ENCODE data around the gene SPRED1. TPM values are rescaled to one million over a fixed set of nuclear protein-coding genes. Genes with fewer than 3 reads are reported as not detected.

The SPRED1 gene
- total RNA-seq, 1 donor = 32.6 TPM

- H3K27ac ChIP-seq (ENCODE audit: low read depth, low read length) = no peak overlapping the region
- no peak overlapping the region for H3K4me2 ChIP-seq (ENCODE audit: insufficient read depth, low read length)
- no peak for DNase-seq (ENCODE audit: insufficient read length, low spot score, missing footprints)
- no peak overlapping the region for H3K4me3 ChIP-seq (ENCODE audit: insufficient read depth, low read length)
- H3K79me2 ChIP-seq (ENCODE audit: insufficient read depth, low read length) = peaks cover 100% of the 10 kb centered on the region
- no peaks in the 10 kb centered on the region for H3K4me1 ChIP-seq (ENCODE audit: insufficient read depth, low read length)
- H3K27me3 ChIP-seq (ENCODE audit: insufficient read depth, low read length) = no peaks in the 10 kb centered on the region
- peaks cover 3% of the 10 kb centered on the region for H3K36me3 ChIP-seq (ENCODE audit: insufficient read depth, low read length)
- TF ChIP-seq, protein P1, sequence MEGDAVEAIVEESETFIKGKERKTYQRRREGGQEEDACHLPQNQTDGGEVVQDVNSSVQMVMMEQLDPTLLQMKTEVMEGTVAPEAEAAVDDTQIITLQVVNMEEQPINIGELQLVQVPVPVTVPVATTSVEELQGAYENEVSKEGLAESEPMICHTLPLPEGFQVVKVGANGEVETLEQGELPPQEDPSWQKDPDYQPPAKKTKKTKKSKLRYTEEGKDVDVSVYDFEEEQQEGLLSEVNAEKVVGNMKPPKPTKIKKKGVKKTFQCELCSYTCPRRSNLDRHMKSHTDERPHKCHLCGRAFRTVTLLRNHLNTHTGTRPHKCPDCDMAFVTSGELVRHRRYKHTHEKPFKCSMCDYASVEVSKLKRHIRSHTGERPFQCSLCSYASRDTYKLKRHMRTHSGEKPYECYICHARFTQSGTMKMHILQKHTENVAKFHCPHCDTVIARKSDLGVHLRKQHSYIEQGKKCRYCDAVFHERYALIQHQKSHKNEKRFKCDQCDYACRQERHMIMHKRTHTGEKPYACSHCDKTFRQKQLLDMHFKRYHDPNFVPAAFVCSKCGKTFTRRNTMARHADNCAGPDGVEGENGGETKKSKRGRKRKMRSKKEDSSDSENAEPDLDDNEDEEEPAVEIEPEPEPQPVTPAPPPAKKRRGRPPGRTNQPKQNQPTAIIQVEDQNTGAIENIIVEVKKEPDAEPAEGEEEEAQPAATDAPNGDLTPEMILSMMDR (IDR thresholded peaks at IDR 0.05; ENCODE audit: extremely low read depth, low read depth, low read length) = no peak
- H3K9me3 ChIP-seq (ENCODE audit: low read depth, low read length) = no peaks in the 10 kb centered on the region
- H2AFZ ChIP-seq (ENCODE audit: low read length) = no peak overlapping the region
- peaks cover 59% of the 10 kb centered on the region for H4K20me1 ChIP-seq (ENCODE audit: insufficient read depth, low read length)
Observed at GRCh38 chr15:38285456-38285855, 32.8 kb downstream of the SPRED1 start.

GRCh38 chr15:38294126-38294525 lies 41.5 kb downstream of the SPRED1 start:
- TF ChIP-seq, protein P1 (IDR thresholded peaks at IDR 0.05; ENCODE audit: extremely low read depth, low read depth, low read length) = no peak
- Histone ChIP-seq H3K4me2 (ENCODE audit: insufficient read depth, low read length) (no peak overlapping the region), H3K79me2 (ENCODE audit: insufficient read depth, low read length) (peaks cover 98% of the 10 kb centered on the region), H3K27ac (ENCODE audit: low read depth, low read length) (no peak overlapping the region), H3K4me3 (ENCODE audit: insufficient read depth, low read length) (no peak overlapping the region), H3K9me3 (ENCODE audit: low read depth, low read length) (no peaks in the 10 kb centered on the region), H3K4me1 (ENCODE audit: insufficient read depth, low read length) (peaks cover 20% of the 10 kb centered on the region), H3K27me3 (ENCODE audit: insufficient read depth, low read length) (no peaks in the 10 kb centered on the region), H4K20me1 (ENCODE audit: insufficient read depth, low read length) (peaks cover 56% of the 10 kb centered on the region), H3K36me3 (ENCODE audit: insufficient read depth, low read length) (peaks cover 3% of the 10 kb centered on the region), H2AFZ (ENCODE audit: low read length) (no peak overlapping the region)
- no peak for DNase-seq (ENCODE audit: insufficient read length, low spot score, missing footprints)

- Histone ChIP-seq H3K79me2 (ENCODE audit: insufficient read depth, low read length) (peaks cover 90% of the 10 kb centered on the region), H3K27ac (ENCODE audit: low read depth, low read length) (peak overlapping the region; percentile 81), H3K36me3 (ENCODE audit: insufficient read depth, low read length) (no peaks in the 10 kb centered on the region), H3K4me3 (ENCODE audit: insufficient read depth, low read length) (no peak overlapping the region), H3K27me3 (ENCODE audit: insufficient read depth, low read length) (no peaks in the 10 kb centered on the region), H3K4me1 (ENCODE audit: insufficient read depth, low read length) (peaks cover 44% of the 10 kb centered on the region), H3K4me2 (ENCODE audit: insufficient read depth, low read length) (no peak overlapping the region), H2AFZ (ENCODE audit: low read length) (no peak overlapping the region), H3K9me3 (ENCODE audit: low read depth, low read length) (no peaks in the 10 kb centered on the region), H4K20me1 (ENCODE audit: insufficient read depth, low read length) (peaks cover 48% of the 10 kb centered on the region)
- TF ChIP-seq, protein P1 (IDR thresholded peaks at IDR 0.05; ENCODE audit: extremely low read depth, low read depth, low read length) = no peak
- DNase-seq (ENCODE audit: insufficient read length, low spot score, missing footprints) = no peak
Observed at GRCh38 chr15:38297623-38298388, 45.2 kb downstream of the SPRED1 start.

DNA sequence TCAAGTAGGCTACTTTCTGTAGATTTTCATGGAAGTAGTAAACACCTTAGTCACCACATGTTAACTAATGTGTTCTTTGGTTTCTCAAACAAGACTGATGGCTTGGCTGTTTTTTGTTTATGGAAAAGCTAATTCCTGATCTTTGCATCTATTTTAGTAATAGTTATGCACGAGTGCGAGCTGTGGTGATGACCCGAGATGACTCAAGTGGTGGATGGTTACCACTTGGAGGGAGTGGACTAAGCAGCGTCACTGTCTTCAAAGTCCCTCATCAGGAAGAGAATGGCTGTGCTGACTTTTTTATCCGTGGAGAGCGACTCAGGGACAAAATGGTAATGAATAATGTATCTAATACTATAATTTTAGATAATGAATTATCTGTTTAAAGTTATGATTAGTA lies 46.6 kb downstream of the SPRED1 start:
- H3K4me1 ChIP-seq (ENCODE audit: insufficient read depth, low read length) = peaks cover 44% of the 10 kb centered on the region
- H3K36me3 ChIP-seq (ENCODE audit: insufficient read depth, low read length) = no peaks in the 10 kb centered on the region
- TF ChIP-seq, protein P1 (IDR thresholded peaks at IDR 0.05; ENCODE audit: extremely low read depth, low read depth, low read length) = no peak
- H3K27ac ChIP-seq (ENCODE audit: low read depth, low read length) = peak overlapping the region; percentile 81
- peaks cover 39% of the 10 kb centered on the region for H4K20me1 ChIP-seq (ENCODE audit: insufficient read depth, low read length)
- peak overlapping the region; percentile 74 for H3K4me2 ChIP-seq (ENCODE audit: insufficient read depth, low read length)
- no peak overlapping the region for H3K4me3 ChIP-seq (ENCODE audit: insufficient read depth, low read length)
- H2AFZ ChIP-seq (ENCODE audit: low read length) = no peak overlapping the region
- H3K27me3 ChIP-seq (ENCODE audit: insufficient read depth, low read length) = no peaks in the 10 kb centered on the region
- peak; percentile 65 for DNase-seq (ENCODE audit: insufficient read length, low spot score, missing footprints)
- peaks cover 88% of the 10 kb centered on the region for H3K79me2 ChIP-seq (ENCODE audit: insufficient read depth, low read length)
- H3K9me3 ChIP-seq (ENCODE audit: low read depth, low read length) = no peaks in the 10 kb centered on the region

All from osteoblast (primary cell).